MM.1S (cell line): Measurements from ENCODE around the gene VCP.
A peak's percentile ranks its signal among the peaks of the same experiment; 100 is the strongest.

Experiments
- DNase-seq: peaks from one replicate; pipeline ENCODE4 v3.0.0-alpha.2; 2015
- H2AFZ ChIP-seq: fragments of 300-600 bp; sonication (generic); 2 replicates; pipeline ENCODE4 v1.6.0; 2016; ENCODE audit warnings: antibody characterized with exemption, low read length
- H3F3A ChIP-seq: fragments of 300-600 bp; sonication (generic); 2 replicates; pipeline ENCODE4 v1.6.1; 2016; ENCODE audit warnings: mild to moderate bottlenecking, antibody characterized with exemption, low read length, moderate library complexity, mixed read lengths; ENCODE audit not compliant: insufficient read depth
- H3K27ac ChIP-seq: fragments of 300-600 bp; sonication (generic); 2 replicates; pipeline ENCODE4 v1.5.1; 2016; ENCODE audit warnings: mild to moderate bottlenecking, low read length
- H3K27me3 ChIP-seq: fragments of 300-600 bp; sonication (generic); replicated peaks from 2 replicates; pipeline ENCODE4 v1.6.0; 2016; ENCODE audit warnings: low read length; ENCODE audit not compliant: insufficient read depth
- H3K36me3 ChIP-seq: fragments of 300-600 bp; sonication (generic); replicated peaks from 2 replicates; pipeline ENCODE4 v1.6.1; 2016; ENCODE audit warnings: mild to moderate bottlenecking, low read length, mixed read lengths; ENCODE audit not compliant: insufficient read depth
- H3K4me1 ChIP-seq: fragments of 300-600 bp; sonication (generic); 2 replicates; pipeline ENCODE4 v1.6.1; 2016; ENCODE audit warnings: low read length, mixed read lengths
- H3K4me2 ChIP-seq: fragments of 300-600 bp; sonication (generic); 2 replicates; pipeline ENCODE4 v1.6.0; 2016; ENCODE audit warnings: low read depth, low read length
- H3K4me3 ChIP-seq: fragments of 300-600 bp; sonication (generic); 2 replicates; pipeline ENCODE4 v1.5.1; 2016; ENCODE audit warnings: low read length, mixed read lengths
- H3K79me2 ChIP-seq: fragments of 300-600 bp; sonication (generic); 2 replicates; pipeline ENCODE4 v1.6.1; 2016; ENCODE audit warnings: mixed run types, low read length, mixed read lengths
- H3K9ac ChIP-seq: fragments of 300-600 bp; sonication (generic); 2 replicates; pipeline ENCODE4 v1.6.1; 2016; ENCODE audit warnings: low read length, mixed read lengths
- H3K9me2 ChIP-seq: fragments of 300-600 bp; sonication (generic); replicated peaks from 2 replicates; pipeline ENCODE4 v1.6.1; 2016; ENCODE audit warnings: mild to moderate bottlenecking, low read length, mixed read lengths; ENCODE audit not compliant: insufficient read depth
- H3K9me3 ChIP-seq: fragments of 300-600 bp; sonication (generic); replicated peaks from 2 replicates; pipeline ENCODE4 v1.6.1; 2016; ENCODE audit warnings: mild to moderate bottlenecking, low read length, mixed read lengths; ENCODE audit not compliant: insufficient read depth
- H4K20me1 ChIP-seq: fragments of 300-600 bp; sonication (generic); 2 replicates; pipeline ENCODE4 v1.6.1; 2016; ENCODE audit warnings: mild to moderate bottlenecking, low read length, moderate library complexity, mixed read lengths; ENCODE audit not compliant: insufficient read depth
- CTCF ChIP-seq: fragments of 300-600 bp; sonication (generic); IDR thresholded peaks from 2 replicates; pipeline ENCODE4 v1.5.1; 2016; ENCODE audit warnings: antibody characterized with exemption, low read length, mixed read lengths
- EZH2 ChIP-seq: fragments of 300-600 bp; sonication (generic); optimal IDR thresholded peaks from 2 replicates; pipeline ENCODE3; 2017; ENCODE audit warnings: low read depth, mild to moderate bottlenecking, antibody characterized with exemption, low read length, mixed read lengths
- EZH2phosphoT487 ChIP-seq: fragments of 300-600 bp; sonication (generic); IDR thresholded peaks from 2 replicates; pipeline ENCODE4 v1.6.1; 2018; ENCODE audit warnings: antibody characterized with exemption, low read length

VCP gene

GRCh38 chr9:35102465-35102768 lies 30.0 kb upstream of the VCP start:
- Histone ChIP-seq H2AFZ (peak overlapping the region; percentile 59), H3K9me3 (no peaks in the 10 kb centered on the region), H3F3A (peaks cover 10% of the 10 kb centered on the region; the same call in 1 of the 2 replicates), H3K79me2 (peaks cover 23% of the 10 kb centered on the region), H3K36me3 (0 out of 2 replicates have a peak, but pooled peaks cover 4% of the 10 kb centered on the region), H3K4me3 (peak overlapping the region; percentile 86), H3K9me2 (no peaks in the 10 kb centered on the region), H3K9ac (peak overlapping the region; percentile 93), H3K4me1 (peaks cover 11% of the 10 kb centered on the region), H4K20me1 (no peaks in the 10 kb centered on the region), H3K4me2 (peak overlapping the region; percentile 82), H3K27ac (peak overlapping the region; percentile 83; the same call in 1 of the 2 replicates), H3K27me3 (no peaks in the 10 kb centered on the region)
- TF ChIP-seq EZH2phosphoT487 (no peak), EZH2 (no peak), CTCF (no peak)
- no peak for DNase-seq

DNA sequence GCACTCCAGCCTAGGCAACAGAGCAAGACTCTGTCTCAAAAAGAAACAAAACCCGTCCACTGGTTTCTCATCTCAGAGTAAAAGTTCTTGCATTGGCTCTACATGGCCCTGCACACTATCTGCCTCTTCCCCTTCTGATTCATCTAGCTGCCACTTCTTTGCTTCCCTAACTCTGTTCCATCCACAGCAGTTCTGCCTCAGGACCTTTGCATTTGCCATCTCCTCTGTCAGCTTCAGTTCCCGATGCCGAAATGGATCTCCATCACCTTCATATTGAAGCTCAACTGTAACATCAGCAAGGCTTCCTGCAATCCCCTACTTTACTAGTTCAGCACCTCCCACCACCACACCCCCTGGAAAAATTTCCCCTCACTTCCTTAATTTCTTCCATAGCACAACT lies 25.1 kb upstream of the VCP start:
- no peaks in the 10 kb centered on the region for H3K27me3 ChIP-seq
- no peak overlapping the region for H3K27ac ChIP-seq
- H3K4me3 ChIP-seq, result no peak overlapping the region
- H3K36me3 ChIP-seq, result 0 out of 2 replicates have a peak, but pooled peaks cover 4% of the 10 kb centered on the region
- no peaks in the 10 kb centered on the region for H4K20me1 ChIP-seq
- no peaks in the 10 kb centered on the region for H3K9me3 ChIP-seq
- H3F3A ChIP-seq, result peaks cover 8% of the 10 kb centered on the region; the same call in 1 of the 2 replicates
- no peaks in the 10 kb centered on the region for H3K9me2 ChIP-seq
- no peak for DNase-seq
- H2AFZ ChIP-seq, result no peak overlapping the region
- no peak overlapping the region for H3K9ac ChIP-seq
- H3K4me2 ChIP-seq, result no peak overlapping the region
- H3K79me2 ChIP-seq, result peaks cover 30% of the 10 kb centered on the region
- H3K4me1 ChIP-seq, result peaks cover 12% of the 10 kb centered on the region
- TF ChIP-seq EZH2 (no peak), EZH2phosphoT487 (no peak), CTCF (no peak)

- H3K9ac ChIP-seq, result peak within 1 kb of the TSS; percentile 97
- no peaks in the 10 kb centered on the region for H3K9me2 ChIP-seq
- peaks cover 8% of the 10 kb centered on the region; the same call in 1 of the 2 replicates for H3F3A ChIP-seq
- H2AFZ ChIP-seq, result peak within 1 kb of the TSS; percentile 86
- peak within 1 kb of the TSS; percentile 93 for H3K4me3 ChIP-seq
- no peaks in the 10 kb centered on the region for H3K27me3 ChIP-seq
- TF ChIP-seq EZH2phosphoT487, result no peak
- TF ChIP-seq CTCF, result peak; percentile 61
- no peak for TF ChIP-seq EZH2
- DNase-seq, result peak; percentile 92
- peak within 1 kb of the TSS; percentile 92 for H3K27ac ChIP-seq
- peaks cover 6% of the 10 kb centered on the region; the same call in 1 of the 2 replicates for H3K4me1 ChIP-seq
- H3K36me3 ChIP-seq, result no peaks in the 10 kb centered on the region
- H3K79me2 ChIP-seq, result peaks cover 17% of the 10 kb centered on the region
- peak within 1 kb of the TSS; percentile 86 for H3K4me2 ChIP-seq
- H3K9me3 ChIP-seq, result no peaks in the 10 kb centered on the region
- H4K20me1 ChIP-seq, result no peaks in the 10 kb centered on the region
Observed at GRCh38 chr9:35096035-35096849, 23.8 kb upstream of the VCP start, which contains the start of gene PIGO. Gene PIGO (minus strand): TSS chr9:35096591. CDS start chr9:35095565, 1,026 bp downstream.
